Loucy (cell line): Measurements from ENCODE around the gene SERPINA12.

Experiments used
- H2AFZ ChIP-seq: fragments of 200-600 bp; sonication (generic); 2 replicates; pipeline ENCODE4 v1.6.0; 2016; ENCODE audit warnings: antibody characterized with exemption, mild to moderate bottlenecking, low read length, moderate library complexity
- H3F3A ChIP-seq: fragments of 200-600 bp; 2 replicates; pipeline ENCODE4 v1.6.0; 2016; ENCODE audit warnings: antibody characterized with exemption, low read depth, mild to moderate bottlenecking
- H3K27me3 ChIP-seq: fragments of 200-600 bp; sonication (generic); 2 replicates; pipeline ENCODE4 v1.6.1; 2014; ENCODE audit warnings: low read length, mild to moderate bottlenecking; ENCODE audit not compliant: insufficient read depth, poor library complexity, severe bottlenecking
- H3K36me3 ChIP-seq: fragments of 200-600 bp; sonication (generic); 2 replicates; pipeline ENCODE4 v1.6.1; 2016; ENCODE audit warnings: low read length; ENCODE audit not compliant: insufficient read depth
- H3K4me1 ChIP-seq: fragments of 200-600 bp; sonication (generic); 2 replicates; pipeline ENCODE4 v1.5.1; 2014; ENCODE audit warnings: low read length, mild to moderate bottlenecking; ENCODE audit not compliant: insufficient read depth, poor library complexity, severe bottlenecking
- H3K4me2 ChIP-seq: fragments of 200-600 bp; sonication (generic); 2 replicates; pipeline ENCODE4 v1.6.0; 2014; ENCODE audit warnings: antibody characterized with exemption, low read length, low read depth, mild to moderate bottlenecking; ENCODE audit not compliant: poor library complexity, severe bottlenecking
- H3K4me3 ChIP-seq: fragments of 200-600 bp; sonication (generic); 2 replicates; pipeline ENCODE4 v1.5.1; 2014; ENCODE audit warnings: low read length, mild to moderate bottlenecking, mixed read lengths; ENCODE audit not compliant: poor library complexity, severe bottlenecking
- H3K79me2 ChIP-seq: fragments of 200-600 bp; sonication (generic); 2 replicates; pipeline ENCODE4 v1.6.1; 2014; ENCODE audit warnings: low read length; ENCODE audit not compliant: insufficient read depth
- H3K9ac ChIP-seq: fragments of 200-600 bp; sonication (generic); 2 replicates; pipeline ENCODE4 v1.6.0; 2014; ENCODE audit warnings: mild to moderate bottlenecking, low read depth, low read length, moderate library complexity; ENCODE audit not compliant: poor library complexity, severe bottlenecking
- H3K9me2 ChIP-seq: fragments of 200-600 bp; sonication (generic); replicated peaks from 2 replicates; pipeline ENCODE4 v1.6.1; 2016; ENCODE audit warnings: low read depth, low read length, mixed read lengths
- H3K9me3 ChIP-seq: fragments of 200-600 bp; sonication (generic); 2 replicates; pipeline ENCODE4 v1.6.1; 2014; ENCODE audit warnings: mild to moderate bottlenecking, antibody characterized with exemption, low read length, low read depth; ENCODE audit not compliant: insufficient read depth
- H4K20me1 ChIP-seq: fragments of 200-600 bp; sonication (generic); 2 replicates; pipeline ENCODE4 v1.6.0; 2014; ENCODE audit warnings: antibody characterized with exemption, low read length, mild to moderate bottlenecking; ENCODE audit not compliant: insufficient read depth, poor library complexity, severe bottlenecking
- EZH2phosphoT487 ChIP-seq: fragments of 200-600 bp; IDR thresholded peaks from 2 replicates; pipeline ENCODE4 v1.6.1; 2018; ENCODE audit warnings: antibody characterized with exemption, mild to moderate bottlenecking, moderate library complexity, borderline replicate concordance
- TF ChIP-seq, protein P1 (sequence below): fragments of 200-600 bp; sonication (generic); conservative IDR thresholded peaks from 2 replicates; pipeline ENCODE4 v1.5.1; 2014; ENCODE audit warnings: mild to moderate bottlenecking, antibody characterized with exemption, low read length

Gene SERPINA12

DNA sequence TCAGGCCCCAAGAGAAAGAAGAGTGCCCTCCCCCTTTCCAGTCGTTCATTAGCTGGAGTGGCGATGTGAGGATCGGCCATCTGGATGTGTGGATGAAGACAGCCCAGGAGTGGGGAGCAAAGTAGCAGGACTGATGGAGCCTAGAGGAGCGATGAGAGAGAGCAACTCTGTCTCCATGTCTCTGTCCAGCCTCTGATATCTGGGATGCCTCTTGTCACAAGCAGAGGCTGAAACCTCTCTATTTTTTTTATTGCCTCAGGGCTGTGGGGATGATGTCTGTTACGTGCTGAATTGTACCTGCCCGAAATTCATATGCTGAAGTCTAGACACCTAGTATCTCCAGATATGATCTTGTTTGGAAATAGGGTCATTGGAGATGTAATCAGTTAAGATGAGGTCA lies 59.3 kb downstream of the SERPINA12 start:
- Histone ChIP-seq H3K4me1 (no peaks in the 10 kb centered on the region), H3K9me2 (no peaks in the 10 kb centered on the region), H3K4me2 (no peak overlapping the region), H3K27me3 (no peaks in the 10 kb centered on the region), H3K9ac (no peak overlapping the region), H2AFZ (no peak overlapping the region), H3K9me3 (no peaks in the 10 kb centered on the region), H3K36me3 (no peaks in the 10 kb centered on the region), H3K79me2 (no peaks in the 10 kb centered on the region), H4K20me1 (no peaks in the 10 kb centered on the region), H3K4me3 (no peak overlapping the region), H3F3A (no peaks in the 10 kb centered on the region)
- TF ChIP-seq, protein P1, sequence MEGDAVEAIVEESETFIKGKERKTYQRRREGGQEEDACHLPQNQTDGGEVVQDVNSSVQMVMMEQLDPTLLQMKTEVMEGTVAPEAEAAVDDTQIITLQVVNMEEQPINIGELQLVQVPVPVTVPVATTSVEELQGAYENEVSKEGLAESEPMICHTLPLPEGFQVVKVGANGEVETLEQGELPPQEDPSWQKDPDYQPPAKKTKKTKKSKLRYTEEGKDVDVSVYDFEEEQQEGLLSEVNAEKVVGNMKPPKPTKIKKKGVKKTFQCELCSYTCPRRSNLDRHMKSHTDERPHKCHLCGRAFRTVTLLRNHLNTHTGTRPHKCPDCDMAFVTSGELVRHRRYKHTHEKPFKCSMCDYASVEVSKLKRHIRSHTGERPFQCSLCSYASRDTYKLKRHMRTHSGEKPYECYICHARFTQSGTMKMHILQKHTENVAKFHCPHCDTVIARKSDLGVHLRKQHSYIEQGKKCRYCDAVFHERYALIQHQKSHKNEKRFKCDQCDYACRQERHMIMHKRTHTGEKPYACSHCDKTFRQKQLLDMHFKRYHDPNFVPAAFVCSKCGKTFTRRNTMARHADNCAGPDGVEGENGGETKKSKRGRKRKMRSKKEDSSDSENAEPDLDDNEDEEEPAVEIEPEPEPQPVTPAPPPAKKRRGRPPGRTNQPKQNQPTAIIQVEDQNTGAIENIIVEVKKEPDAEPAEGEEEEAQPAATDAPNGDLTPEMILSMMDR: no peak
- no peak for TF ChIP-seq EZH2phosphoT487

DNA sequence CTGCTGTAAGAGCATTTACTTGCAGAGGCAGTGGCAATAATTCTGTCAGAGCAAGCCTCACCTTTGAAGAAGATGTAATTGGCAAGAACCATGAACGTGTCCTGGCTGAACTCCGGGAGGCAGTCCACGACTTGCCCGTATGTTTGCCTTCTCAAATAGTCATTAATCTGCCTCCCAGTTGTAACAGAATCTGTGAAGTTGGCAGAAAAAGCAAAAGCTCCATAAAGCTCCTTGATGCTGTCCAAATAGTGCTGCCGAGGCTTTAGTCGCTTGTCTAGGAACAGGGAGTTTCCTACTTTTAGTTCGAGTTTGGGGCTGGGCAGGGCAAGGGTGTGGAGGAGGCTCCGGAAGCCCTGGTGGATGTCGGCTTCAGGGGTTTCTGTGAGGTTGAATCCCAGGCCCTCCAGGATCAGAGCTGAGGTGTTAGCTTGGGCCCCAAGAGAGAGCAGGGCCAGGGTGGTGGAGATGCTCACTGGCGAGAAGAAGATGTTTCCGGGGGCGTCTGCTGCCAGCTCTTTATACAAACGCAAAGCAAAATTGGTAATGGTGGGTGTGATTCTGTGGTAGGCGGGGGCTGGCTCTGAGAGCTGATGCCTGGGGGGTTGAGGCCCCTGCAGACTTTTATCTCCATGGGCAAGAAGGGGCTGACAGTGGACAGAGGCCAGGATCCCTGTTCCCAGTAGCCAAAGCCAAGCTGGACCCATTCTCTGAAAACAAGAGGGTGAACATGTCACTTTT lies 61.0 kb downstream of the SERPINA12 start:
- no peak overlapping the region for H3K9ac ChIP-seq
- no peak overlapping the region for H3K4me3 ChIP-seq
- H3K4me1 ChIP-seq: no peaks in the 10 kb centered on the region
- H4K20me1 ChIP-seq: no peaks in the 10 kb centered on the region
- H2AFZ ChIP-seq: no peak overlapping the region
- no peak overlapping the region for H3K4me2 ChIP-seq
- H3K9me2 ChIP-seq: no peaks in the 10 kb centered on the region
- H3K36me3 ChIP-seq: no peaks in the 10 kb centered on the region
- no peak for TF ChIP-seq EZH2phosphoT487
- TF ChIP-seq, protein P1: no peak
- H3K27me3 ChIP-seq: no peaks in the 10 kb centered on the region
- H3F3A ChIP-seq: no peaks in the 10 kb centered on the region
- no peaks in the 10 kb centered on the region for H3K9me3 ChIP-seq
- H3K79me2 ChIP-seq: no peaks in the 10 kb centered on the region

DNA sequence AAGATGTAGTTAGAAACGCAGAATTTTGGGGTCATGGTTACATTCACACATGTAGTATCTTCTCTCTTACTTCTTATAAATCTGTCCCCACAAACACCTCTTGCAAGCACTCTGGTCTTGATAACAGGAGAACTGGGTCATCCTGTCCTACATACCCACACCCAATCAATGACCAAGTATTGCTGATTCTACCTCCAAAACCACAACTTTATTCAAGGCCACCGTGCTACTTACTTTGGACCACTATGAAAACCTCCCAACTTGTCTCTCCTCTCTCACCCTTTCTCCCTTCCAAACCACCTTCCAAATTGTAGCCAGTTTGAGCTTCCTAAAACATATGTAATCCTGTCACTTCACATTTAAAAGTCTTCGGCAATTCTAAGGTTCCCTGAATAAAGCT lies 62.1 kb downstream of the SERPINA12 start:
- no peak overlapping the region for H3K4me3 ChIP-seq
- no peaks in the 10 kb centered on the region for H3K79me2 ChIP-seq
- H3K4me1 ChIP-seq: no peaks in the 10 kb centered on the region
- no peaks in the 10 kb centered on the region for H3K27me3 ChIP-seq
- H4K20me1 ChIP-seq: no peaks in the 10 kb centered on the region
- no peaks in the 10 kb centered on the region for H3K9me3 ChIP-seq
- no peaks in the 10 kb centered on the region for H3F3A ChIP-seq
- H3K36me3 ChIP-seq: no peaks in the 10 kb centered on the region
- no peak for TF ChIP-seq EZH2phosphoT487
- H3K9ac ChIP-seq: no peak overlapping the region
- no peak overlapping the region for H2AFZ ChIP-seq
- no peaks in the 10 kb centered on the region for H3K9me2 ChIP-seq
- H3K4me2 ChIP-seq: no peak overlapping the region

DNA sequence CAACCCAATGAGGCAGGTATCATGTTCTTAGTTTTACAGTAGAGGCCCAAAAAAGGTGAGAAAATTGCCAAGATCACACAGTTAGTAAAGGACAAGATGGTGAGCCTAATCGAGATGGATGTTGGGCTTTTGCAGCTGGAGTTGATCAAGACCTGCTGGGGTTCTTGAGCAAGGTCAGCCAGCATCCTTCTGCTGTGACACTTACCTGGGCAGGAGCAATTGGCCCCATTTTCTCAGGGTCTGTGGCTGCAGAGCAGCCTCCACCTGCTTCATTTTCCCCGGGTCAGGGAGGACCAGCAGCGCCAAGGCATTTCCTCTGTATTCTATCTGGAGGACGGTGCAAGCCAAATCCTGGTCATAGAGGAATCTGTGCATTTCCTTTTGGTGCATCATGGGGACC lies 63.1 kb downstream of the SERPINA12 start:
- Histone ChIP-seq H3K9ac (no peak overlapping the region), H2AFZ (no peak overlapping the region), H4K20me1 (no peaks in the 10 kb centered on the region), H3K4me1 (no peaks in the 10 kb centered on the region), H3K27me3 (no peaks in the 10 kb centered on the region), H3K36me3 (no peaks in the 10 kb centered on the region), H3K4me3 (no peak overlapping the region), H3F3A (no peaks in the 10 kb centered on the region), H3K4me2 (no peak overlapping the region), H3K9me3 (no peaks in the 10 kb centered on the region), H3K79me2 (no peaks in the 10 kb centered on the region), H3K9me2 (no peaks in the 10 kb centered on the region)
- TF ChIP-seq, protein P1: no peak
- TF ChIP-seq EZH2phosphoT487: no peak
